T-helper 2 cell (primary cell): ENCODE data around the gene COL4A1.

ENCODE experiments used
- DNase-seq, 5 experiments: peaks; one replicate each; pipeline versions ENCODE4 v3.0.0 to v3.0.0-alpha.2; 2012 to 2022

COL4A1 gene

DNA sequence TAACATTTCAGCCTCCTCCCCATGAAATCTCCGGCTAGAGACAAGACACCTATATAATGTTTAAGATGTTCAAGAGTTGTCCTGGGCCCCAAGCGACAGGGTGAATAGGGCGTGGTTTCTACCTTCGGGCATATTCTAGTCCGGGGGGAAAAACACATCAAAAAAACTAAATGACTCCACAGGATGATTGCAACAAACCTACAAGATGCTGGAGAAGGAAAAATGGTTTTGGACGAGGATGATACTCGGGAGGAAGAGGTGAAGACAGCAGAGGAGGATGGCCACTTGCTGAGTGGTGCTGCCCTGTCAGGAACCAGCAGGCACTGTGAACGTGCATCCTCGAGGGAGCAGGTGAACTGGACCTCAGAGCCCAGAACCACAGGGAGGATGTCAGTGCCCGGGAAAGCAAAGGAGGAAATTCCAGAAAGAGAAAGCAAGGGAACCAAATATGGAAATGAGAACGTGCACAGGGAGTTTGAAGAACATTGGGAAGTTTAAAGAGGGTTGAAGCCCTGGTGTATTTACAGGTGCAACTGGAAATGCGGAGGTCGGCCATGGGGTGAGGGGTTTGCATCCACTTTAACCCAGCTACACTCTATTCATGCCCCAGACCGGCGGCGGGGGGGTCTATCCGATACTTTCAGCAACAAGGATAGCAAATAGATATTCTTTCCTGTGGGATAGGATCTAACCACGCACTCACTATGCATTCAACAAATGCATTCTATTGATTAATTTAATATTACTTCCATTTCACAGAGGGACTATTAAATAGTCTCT, 50.6 kb downstream of the COL4A1 start:
- no peak for DNase-seq

GRCh38 chr13:110254751-110255553, 52.0 kb downstream of the COL4A1 start:
- no peak for DNase-seq

DNA sequence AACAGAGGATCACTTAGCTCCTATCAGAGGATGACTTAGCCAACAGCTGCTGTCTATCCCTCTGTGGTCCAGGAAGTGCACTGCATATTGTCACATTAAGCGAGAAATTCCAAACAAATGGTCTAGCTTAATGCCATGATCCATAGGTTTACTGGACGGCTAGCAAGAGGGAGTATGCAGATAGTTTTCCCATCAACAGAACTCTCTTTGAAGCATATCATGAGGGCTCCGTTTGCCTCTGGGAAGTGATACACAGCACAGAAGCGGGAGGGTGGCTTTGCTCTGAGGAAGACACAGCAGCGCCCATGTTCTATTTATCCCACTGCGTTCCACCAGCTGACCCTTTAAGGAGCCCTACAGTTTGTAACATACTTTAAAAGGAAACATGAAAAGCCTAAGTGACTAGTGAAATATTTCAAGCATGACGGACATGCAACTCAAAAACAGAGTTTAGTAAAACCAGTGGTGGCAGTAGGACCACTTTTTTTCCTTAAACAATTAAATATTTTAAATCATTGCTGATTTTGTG, 52.7 kb downstream of the COL4A1 start:
- no peak for DNase-seq

- no peak for DNase-seq
Observed at GRCh38 chr13:110251193-110251819, 55.7 kb downstream of the COL4A1 start.

- DNase-seq, result no peak
Observed at GRCh38 chr13:110250258-110250891, 56.6 kb downstream of the COL4A1 start.

DNA sequence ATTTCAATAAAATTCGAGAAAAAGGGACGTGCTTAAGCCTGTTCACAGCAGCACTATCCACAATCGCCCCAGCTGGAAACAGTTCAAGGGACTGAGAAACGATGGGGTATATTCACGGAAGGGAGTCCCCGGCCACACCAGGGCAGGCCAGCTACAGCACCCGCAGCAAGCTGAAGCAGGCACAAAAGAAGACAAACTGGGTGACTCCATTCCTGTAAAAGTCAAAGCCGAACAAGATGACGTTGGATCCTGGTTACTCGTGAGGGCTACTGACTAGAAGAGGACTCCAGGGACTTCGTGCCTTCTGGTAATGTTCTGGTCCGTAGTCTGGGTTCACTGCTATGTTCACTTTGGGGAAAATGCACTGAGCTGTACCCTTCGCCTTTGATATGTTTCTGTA, 57.6 kb downstream of the COL4A1 start:
- DNase-seq, result no peak

DNA sequence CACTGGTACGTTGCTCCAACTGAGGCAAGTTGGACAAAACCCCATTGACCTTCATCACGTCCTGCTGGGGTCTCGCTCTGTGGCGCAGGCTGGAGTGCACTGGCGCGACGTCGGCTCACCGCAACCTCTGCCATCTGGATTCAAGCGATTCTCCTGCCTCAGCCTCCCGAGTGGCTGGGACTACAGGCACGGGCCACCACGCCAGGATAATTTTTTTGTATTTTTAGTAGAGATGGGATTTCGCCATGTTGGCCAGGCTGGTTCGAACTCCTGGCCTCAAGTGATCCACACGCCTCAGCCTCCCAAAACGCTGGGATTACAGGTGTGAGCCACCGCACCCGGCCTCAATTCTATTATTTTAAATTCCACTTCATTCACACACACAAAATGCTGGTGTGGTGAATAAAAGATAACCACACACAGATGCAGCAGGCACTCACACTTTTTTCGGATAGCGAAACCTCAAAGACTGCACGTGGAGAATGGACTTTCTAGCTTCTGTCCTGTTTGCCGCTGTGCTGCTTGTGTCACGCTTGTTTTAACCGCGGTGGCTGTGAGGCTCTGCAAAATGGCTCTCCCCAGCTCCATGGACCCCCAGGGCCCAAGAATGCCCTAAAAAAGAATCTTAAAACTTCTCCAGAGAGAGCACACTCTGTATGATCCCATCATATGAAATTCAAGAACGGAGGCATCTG, 58.4 kb downstream of the COL4A1 start:
- DNase-seq, result no peak

- DNase-seq, result no peak
Observed at GRCh38 chr13:110246530-110246929, 60.4 kb downstream of the COL4A1 start.

GRCh38 chr13:110245416-110245899, 61.5 kb downstream of the COL4A1 start:
- no peak for DNase-seq

DNA sequence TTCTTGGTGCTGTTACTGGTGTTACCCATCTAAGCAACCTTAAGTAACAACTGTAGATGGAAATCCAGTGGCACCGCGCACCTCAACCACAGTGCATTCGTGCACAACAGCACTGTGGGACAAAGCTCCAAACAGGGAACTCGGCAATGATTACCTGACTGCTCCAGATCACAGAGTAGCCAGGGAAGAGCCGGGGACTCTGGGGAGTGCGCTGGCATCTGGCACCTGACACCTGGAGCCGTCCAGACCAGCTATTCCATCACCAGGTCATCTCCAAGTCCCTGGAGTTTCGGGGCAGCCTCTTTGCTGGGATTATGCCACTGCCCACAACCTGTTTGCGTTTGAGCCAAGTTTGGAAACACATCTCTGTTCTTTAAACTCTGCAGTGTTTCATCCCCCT, 62.0 kb downstream of the COL4A1 start:
- no peak for DNase-seq

DNA sequence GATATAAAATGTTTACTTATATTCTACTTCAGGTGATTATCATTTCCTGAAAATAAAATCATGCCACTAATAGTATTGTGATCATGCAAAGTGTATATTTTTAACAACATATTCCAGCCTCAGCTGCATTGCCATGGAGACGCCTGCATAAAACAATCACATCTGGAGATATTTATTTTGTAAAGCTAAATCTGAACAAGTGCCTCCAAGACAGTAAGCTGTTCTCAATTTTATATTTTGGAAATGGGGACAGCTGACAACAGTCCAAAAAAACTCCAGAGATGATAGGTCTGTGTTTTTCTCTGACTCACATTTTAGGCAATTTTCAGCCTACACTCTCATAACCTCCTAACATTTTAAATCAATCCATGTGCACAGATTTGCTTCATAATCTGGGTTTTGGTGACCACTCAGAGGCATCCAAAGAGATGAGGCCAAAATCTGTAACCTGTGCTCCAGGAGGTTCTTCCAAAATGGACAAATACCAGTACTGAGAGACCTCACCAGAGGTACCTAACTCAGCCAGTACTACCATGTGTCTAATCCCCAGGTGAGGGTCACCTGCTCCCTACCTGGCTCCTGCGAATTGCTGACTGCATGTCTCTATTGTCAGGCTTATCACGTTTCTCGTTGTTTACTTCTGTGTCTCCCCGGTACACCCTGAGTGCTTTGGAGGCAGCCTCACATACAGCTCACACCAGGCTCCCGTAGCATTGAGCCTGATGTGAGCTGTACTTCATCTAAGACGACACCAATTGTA, 62.7 kb downstream of the COL4A1 start:
- DNase-seq, result no peak

DNA sequence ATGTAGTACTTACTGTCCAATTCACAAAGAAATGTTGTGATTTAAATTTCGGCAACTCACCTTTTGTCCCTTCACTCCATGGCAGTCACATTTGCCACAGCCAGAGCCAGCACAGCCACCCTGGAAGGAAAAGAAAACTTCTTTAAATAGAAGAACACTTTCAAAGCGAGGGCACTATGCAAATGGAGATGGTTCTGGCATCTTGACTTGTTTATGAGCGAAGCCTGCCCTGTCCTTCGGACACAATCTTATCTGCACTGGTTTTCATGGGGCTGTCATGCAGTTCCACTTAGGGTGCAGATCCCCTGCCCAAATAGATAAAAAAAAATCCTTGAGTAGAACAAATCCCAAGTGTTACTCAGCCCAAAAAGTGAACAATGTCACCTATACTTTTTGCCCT, 64.3 kb downstream of the COL4A1 start:
- no peak for DNase-seq

GRCh38 chr13:110240943-110241342, 66.0 kb downstream of the COL4A1 start:
- DNase-seq, result no peak

GRCh38 chr13:110240352-110240751, 66.6 kb downstream of the COL4A1 start:
- DNase-seq, result no peak

DNA sequence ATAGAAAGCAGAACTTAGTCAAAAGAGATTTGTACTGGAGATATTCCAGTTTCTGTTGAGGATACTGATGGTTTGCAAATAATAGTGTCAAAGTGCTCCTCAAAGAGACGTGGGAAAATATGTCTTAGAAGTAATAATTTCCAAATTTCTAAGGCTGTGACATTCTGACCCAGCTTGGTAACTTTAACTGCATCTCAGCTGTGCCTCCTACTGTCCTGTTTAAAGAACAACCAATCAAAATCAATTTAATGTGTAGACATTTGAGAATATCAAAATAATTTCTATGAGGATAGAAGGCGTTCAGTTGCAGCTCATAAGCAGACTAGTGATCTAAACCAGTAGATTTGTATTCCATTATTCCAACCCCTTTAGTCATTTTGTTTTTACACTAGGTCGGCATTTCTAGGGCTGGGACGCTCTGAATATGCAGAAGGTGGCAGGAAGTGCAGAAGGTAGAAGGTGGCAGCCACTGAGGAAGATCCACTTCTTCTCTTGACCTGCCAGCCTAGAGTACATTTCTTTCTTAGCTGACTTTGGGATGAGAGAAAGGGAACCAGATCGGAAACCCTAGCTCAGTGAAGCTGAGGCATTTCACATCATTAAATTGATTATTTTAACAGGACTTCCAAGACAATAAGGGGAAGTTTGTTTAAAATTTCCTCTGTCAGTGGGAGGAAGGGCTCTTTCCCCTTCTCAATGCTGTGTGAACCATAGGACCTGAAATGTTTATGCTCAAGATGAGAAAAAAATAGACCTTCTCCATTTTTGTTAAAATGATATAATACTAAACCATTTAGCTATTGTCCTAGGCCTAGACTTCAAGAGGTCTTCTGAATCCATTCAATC, 67.5 kb downstream of the COL4A1 start:
- DNase-seq, result no peak

- DNase-seq, result no peak
Observed at GRCh38 chr13:110238818-110239195, 68.2 kb downstream of the COL4A1 start.

GRCh38 chr13:110237875-110238817, 68.8 kb downstream of the COL4A1 start:
- no peak for DNase-seq

- no peak for DNase-seq
Observed at GRCh38 chr13:110236831-110237261, 70.1 kb downstream of the COL4A1 start.

- no peak for DNase-seq
Observed at GRCh38 chr13:110236431-110236830, 70.5 kb downstream of the COL4A1 start.
